Endothelial cell of hepatic sinusoid (primary cell): Measurements from ENCODE around the gene PTPRG.

Experiments used
- in situ Hi-C: cut with HindIII; loops from 2 replicates; pipeline ENCODE4 v1.10.0; 2017; ENCODE audit warnings: low sequenced_read_pairs

The PTPRG gene

DNA sequence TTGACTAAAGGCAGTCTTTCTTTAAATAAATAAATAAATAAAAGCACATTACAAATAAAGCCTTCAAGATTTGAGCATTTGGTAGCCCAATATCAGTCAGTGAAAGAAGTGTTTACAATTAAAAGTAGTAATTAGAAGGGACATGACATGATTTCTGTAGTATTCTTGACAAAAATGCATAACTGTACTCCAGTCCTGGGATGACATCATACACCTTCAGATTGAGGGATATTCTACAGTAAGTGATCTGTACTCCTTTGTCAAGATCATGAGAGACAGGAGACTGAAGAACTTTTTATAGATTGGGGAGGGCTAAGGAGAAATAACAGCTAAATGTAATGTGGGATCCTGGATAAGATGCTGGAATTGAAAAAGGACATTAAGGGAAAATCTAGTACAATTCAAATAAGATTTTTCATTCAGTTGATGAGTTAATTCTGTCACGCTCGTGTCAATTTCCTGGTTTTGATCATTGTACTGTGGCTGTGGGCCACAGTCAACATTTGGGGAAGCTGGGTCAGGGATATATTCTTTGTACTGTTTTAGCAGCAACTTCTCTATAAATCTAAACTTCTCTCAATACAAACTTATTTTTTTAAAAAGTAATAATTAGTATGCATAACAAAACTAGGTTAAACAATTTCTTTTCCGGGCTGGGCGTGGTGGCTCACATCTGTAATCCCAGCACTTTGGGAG, 314.8 kb downstream of the PTPRG start:
- in situ Hi-C loops = no loop called here

DNA sequence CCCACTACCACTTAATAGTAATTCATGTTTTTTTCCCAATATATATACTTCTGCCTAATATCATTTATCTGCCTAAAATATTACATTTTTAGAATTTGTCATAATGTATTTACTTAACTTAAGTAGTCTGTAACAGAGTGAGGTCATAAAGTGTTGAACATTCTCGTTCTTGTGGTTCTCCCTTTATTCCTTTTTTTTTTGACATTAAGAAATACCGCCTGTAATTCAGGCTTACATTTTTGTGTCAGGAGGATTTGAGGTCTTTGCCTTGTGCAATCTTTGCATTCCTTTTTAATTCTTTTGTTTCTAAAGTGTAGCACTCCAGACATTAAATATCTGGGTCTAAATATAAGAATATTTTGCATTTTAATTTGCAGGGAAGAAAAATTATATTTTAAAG, 315.4 kb downstream of the PTPRG start:
- in situ Hi-C loops = no loop called here

DNA sequence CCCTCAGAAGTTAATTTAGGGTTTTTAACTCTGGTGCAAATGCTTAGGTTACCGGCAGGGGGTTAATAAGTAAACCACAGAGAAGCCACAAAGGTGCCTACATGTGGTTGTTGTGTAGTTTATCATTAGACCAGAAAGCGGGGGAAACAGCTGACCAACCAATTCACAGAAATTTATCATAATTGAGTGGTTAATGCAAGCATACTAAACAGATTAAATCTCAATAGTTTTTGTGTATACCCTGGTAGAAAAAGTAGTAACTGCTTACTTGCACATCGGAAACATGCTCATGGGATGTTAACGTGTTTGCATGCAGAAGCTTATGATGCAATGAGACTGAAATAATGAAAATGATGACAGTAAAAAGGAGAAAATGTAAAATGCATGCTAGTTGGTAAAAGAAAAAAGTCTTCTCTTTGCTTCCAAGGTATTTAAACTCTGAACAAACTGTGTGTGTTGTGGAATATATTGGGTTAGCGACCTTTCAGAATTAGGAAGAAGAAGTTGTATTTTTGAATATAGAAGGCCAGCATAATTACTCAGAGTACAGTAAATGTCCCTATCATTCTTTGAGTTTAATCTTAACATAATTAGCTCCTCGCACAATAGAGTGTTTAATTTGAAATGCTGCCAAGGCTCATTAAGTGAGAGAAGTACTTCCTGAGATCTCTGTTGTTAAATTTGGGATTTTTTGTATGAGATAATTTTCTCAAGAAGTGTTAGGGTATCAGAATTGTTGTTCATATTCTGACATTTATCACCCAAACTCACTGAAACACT, 316.2 kb downstream of the PTPRG start:
- in situ Hi-C loops = no loop called here

DNA sequence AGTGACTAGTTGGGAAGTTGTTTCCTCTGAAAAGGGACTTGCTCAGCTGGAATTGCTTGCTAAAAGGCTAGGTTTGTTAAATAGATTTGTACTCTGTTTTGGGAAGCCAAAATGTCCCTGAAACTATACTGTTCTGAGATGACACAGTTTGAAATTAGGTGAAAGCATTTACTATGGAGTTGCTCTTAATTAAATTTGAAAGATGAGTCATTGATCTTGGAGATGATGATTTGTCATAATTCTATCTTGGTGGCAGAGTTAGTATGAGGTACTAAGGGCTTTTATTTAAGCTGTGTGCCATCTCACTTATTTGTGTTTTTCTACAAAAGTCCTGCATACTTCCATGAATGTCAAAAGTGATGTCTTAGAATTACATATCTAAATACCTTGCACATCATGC, 320.9 kb downstream of the PTPRG start:
- in situ Hi-C loops = no loop called here

DNA sequence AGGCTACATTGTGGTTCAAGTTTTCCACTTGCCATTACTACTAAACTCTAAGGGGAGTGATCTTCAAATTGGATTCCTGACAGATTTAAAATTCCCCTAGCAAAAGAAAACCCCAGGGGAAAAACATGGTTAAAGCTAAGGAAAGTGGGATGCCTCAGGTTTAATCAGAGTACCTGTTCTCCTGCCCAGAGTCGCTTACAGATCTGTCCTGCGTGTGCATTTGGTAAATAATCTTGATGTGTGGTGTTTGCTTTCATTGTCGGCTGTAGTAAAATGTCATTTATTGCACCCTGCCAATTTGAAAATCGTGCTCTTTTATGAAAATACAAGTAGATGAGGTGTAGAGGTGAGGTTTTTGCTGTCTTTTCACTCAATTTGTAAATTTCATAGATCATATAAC, 323.4 kb downstream of the PTPRG start:
- in situ Hi-C loops = no loop called here

DNA sequence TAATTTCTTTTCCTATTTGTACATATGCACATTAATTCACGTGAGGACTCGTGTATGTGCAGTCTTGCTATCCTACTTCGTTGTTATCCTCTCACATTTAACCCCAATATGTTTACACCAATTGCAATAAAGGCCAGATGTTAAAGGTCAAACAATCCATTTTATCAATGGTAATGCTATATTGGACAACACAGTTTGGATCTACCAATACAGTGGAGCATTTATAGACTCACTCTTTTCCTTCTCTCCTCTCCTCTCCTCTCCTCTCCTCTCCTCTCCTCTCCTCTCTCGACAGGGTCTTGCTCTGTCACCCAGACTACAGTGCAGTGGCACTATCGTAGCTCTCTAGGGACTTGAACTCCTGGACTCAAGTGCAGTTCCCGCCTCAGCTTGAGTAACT, 324.0 kb downstream of the PTPRG start:
- in situ Hi-C loops = no loop called here

DNA sequence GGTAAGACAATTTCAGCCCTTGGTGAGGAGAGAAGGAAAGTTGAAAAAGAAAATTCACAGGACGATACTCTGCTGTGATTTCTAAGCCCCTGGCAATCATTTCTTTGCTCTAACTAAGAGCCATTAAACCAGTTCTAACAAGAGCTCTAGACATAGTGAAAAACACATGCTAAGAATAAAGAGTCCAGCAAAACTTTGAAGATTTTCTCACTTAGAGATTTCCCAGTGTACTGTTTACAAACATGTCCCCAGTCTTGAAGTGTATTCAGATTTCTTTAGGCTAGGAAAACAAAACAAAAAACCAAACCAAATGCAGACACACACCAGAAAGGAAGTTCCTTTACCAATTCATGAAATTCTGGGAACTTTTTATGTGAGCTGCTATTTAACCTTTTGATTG, 325.8 kb downstream of the PTPRG start:
- in situ Hi-C loops = no loop called here

DNA sequence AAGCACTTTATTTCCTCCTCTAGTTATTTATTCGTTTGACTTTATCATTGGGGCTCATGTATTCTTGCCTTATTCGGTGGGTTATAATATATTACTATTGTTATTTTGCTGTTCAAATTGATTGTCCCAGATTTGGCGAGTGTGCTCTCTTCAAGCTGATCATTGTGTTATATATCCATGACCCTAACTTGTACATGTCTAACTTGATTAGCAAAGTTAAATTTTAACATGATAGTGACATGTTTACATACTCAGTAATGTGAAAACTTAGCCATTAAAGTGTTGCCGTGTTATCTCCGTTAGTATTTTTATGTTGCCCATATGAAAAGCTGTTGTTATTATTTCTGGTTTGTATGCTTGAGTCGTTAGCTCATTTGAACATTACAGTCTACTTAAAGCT, 327.9 kb downstream of the PTPRG start:
- in situ Hi-C loops = no loop called here

DNA sequence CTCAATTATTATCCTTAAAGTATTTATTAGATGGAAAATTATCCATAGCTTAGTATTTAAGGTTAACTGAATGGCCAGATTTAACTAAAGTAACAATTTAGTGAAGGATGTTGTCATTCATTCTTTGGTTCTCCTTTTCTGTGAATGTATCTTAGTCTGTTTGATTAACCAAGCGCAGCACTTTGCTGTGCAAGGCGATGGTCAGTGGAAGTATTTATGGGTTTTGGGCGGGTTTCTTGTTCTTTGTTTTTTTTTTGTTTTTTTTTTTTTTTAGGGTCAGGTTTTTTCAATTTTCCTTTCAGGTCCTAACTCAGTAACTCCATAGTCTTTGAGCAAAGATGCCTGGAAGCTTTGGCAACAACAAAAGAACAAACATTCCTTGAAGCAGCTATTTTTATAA, 328.8 kb downstream of the PTPRG start:
- in situ Hi-C loops = no loop called here

DNA sequence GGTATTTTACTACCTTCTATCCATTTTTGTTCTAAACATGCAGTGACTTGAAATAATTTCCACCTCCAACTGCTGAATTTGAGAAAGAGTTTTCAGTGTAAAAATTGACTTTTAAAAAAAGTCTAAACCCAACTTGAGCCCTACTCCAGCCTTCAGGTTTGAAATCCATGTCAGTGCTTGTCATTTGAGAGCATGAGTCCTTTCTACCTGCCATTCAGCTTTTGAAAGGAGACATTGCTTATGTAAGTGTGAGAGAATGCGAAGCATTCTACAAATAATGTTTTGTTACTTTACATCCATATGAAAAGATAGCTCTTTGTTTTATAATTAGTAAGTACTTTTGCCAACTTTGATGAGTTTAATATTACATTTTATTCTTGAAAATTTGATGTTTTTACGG, 329.2 kb downstream of the PTPRG start:
- in situ Hi-C loops = no loop called here

DNA sequence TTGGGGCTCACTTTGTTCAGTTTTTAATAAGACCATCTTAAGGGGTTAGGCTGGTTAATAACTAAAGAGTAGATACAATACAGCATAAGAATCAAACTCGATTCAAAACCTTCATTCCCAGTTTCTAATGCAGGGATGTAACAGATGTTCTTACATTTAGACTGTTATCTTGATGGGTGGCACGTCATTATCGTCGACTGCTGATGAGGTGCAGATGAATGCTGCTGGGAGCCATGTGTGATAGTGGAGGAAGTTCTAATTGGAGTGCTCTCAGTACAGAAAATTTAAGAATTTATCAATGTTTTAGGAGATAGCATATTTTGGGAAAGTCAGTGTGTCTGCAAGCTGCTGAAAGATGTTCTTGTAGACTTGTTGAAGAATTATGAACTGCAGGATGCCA, 331.5 kb downstream of the PTPRG start:
- in situ Hi-C loops = no loop called here

DNA sequence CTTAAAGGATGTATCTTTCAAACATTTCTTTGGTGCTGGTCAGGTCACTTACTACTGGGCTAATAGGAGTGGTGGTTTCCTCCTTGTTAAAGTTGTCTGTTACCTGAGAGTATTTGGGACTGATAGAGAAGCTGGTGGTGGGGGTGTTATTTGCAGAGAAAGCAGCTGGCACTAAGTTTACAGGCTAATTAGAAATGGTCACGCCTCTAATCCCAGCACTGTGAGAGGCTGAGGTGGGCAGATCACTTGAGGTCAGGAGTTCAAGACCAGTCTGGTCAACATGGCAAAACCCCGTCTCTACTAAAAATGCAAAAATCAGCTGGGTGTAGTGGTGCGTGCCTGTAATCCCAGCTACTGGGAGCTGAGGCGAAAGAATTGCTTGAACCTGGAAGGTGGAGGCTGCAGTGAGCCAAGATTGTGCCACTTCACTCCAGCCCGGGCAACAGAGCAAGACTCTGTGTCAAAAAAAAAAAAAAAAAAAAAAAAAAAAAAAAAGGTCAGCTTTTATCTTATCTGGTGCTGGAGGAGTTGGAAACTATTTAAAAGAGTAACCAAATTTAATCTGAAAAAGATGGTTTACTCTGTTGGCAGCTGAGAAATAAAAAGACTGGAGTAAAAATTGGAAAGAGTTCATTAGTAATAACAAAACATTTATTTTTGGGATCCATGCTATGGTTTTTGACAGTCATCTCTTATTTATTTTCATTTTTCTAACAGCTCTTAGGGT, 332.6 kb downstream of the PTPRG start:
- in situ Hi-C loops = no loop called here

DNA sequence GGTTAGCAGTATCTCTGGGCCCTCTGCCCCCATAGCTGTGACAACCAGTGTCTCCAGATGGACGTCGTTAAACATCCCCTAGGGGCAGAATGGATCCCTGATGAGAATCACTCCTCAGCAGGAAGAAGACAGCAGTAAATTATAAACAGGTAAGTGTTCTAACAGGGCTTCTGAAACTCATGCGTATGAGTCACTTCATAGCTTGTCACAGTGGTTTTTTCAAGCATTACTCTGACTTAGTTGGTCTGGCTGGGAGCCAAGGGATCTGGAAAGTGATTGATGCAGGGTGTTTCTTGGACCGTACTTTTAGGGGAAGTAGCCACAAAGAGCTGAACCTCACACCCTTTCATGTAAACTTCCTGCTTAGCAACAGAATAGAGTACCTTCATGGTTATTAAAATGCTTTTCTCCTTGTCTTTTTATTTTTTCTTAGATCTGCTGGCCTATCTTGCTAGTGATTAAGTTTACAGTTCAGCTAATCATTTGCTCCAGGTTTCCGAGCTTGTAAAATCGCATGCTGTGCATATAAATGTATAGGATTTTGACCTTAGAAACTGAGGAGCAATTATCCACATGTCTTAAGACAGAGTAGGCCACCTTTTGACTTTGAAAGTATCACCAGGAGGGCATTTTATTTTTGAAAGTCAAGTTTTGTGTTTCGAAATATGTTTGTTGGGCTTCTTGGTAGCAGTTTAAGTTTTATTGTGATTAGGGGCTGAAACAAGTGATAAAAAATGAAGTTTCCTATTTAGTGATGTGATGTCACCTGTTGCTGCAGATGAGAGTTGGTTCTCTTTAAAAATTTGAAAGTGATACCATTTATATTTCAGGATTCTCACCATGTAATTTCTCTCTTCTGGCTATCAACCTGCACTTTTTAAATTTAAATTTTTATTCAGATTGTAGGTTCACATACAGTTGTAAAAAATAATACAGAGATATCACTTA, 333.9 kb downstream of the PTPRG start:
- in situ Hi-C loops = no loop called here

DNA sequence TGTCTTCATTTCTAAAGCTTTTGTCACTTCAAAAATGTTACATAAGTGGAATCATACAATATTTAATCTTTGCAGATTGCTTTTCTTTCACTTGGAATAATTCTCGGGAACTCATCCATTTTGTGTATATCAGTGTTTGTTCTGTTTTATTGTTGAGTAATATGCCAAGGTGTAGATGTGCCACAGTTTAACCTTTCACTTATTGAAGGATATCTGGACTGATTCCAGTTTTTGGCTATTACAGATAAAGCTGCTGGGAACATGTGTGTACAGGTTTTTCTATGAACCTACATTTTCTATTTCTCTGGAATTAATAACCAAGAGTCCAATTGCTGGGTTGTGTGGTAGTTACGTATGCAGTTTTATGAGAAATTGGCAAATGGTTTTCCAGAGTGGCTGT, 334.9 kb downstream of the PTPRG start:
- in situ Hi-C loops = no loop called here

DNA sequence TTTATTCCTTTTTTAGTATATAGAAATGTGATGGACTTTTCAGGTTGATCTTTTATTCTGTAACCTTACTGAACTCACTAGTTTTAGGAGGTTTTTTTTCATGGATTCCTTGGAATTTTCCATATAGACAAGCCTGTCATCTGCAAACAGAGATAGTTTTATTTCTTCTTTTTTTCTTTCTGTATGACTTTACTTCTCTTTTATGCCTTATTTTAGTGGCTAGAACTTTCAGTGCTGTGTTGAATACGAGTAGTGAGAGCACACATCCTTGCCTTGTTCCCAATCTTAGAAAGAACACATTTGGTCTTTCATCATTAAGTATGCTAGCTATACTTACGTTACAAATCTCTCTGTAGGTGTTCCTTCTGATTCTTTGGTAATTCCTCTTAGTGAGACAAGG, 336.5 kb downstream of the PTPRG start:
- in situ Hi-C loops = no loop called here

DNA sequence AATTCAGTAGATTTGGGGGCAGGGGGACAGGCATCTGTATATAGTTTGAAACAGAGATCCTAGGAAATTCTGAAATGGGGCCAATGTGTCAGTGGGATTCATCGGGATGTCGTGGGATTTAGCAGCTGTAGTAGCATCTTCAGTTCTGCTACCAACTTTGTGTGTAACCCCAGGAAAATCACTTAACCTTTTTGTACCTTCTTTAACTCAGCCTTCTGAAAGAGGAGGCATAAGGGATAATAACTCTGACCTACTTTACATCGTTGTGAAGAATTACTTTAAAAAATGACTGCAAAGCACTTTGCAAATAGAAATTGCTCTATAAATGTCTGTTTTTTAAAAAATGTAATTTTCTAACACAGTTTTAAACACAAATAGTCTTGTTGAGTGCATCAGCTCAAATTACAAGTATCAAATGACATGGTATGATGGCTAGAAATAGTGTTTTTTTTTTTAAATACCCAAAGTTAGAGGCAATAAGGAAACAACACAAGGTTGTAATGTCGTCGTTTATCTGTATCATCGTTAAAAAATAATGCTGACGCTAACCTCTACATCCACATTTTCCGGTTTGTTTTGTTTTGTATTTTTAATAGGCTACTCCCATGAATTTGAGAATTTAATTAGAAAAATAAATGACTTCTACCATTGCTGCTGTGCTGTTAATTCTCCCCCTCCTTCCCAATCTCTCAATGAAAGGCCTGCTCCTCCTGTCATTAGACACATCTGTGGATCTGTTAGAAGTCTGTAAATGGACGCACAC, 338.5 kb downstream of the PTPRG start:
- in situ Hi-C loops = no loop called here

DNA sequence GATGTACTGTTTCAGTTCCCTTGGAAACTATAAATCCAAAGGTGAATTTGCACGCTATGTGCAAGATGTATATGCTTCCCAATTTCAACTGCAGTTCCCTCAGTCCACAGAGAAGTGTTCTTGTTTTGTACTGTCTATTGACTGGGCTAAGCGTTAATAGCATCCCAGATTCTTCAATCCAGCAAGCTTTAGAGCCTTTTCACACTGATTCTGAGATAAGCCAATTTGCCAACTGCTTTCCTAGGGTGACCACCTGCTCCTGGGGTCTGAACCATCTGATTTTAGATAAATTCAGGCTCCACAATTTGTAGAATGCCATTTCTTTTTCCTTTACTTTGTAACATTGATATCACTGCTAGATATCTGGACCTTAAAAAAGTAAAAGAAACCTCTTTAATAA, 340.1 kb downstream of the PTPRG start:
- in situ Hi-C loops = no loop called here

DNA sequence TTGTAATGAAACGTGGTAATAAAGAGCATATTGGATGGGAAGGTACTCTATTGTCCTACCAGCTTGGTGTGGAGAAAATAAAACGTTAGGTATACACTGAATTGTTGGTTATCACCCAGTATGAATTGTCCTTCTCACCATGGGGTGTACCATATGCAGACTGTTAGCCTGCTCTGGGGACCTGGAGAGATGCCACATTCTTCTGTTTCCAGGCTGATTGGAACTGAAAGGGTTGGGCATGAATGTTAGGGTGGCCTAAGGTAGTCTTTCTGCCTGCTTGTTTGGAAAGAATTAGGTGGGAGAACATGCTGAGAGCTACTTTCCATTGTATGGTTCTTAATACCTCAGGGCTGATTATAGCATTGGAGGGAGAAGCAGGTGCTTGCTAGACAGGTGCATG, 340.6 kb downstream of the PTPRG start:
- in situ Hi-C loops = no loop called here

DNA sequence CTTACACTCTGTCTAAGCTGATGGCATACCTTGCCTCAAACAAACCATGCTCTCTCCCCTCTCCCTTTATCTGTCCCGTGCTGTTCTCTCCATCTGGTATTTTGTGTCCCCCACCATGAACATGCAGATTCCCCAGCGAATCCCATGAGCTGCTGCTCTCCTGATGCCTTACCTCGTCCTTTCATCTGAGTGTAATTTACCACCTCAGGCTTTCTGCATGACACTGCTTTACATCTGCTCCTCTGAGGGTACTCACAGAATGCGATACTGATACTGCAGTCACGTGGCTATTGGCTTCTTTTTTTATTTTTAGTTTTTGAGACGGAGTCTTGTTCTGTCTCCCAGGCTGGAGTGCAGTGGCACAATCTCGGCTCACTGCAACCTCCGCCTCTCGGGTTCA, 341.7 kb downstream of the PTPRG start:
- in situ Hi-C loops = no loop called here
